Measurements from ENCODE around the gene CYBA. TPM values are rescaled to one million over a fixed set of nuclear protein-coding genes. Genes with fewer than 3 reads are reported as not detected.

The CYBA gene
- total and polyA plus RNA-seq, 10 of the 15 experiments (the other 5 are each of a cell fraction or from before 2014, with no cell fraction given): 0.55 to 598 (median 258) TPM

DNA sequence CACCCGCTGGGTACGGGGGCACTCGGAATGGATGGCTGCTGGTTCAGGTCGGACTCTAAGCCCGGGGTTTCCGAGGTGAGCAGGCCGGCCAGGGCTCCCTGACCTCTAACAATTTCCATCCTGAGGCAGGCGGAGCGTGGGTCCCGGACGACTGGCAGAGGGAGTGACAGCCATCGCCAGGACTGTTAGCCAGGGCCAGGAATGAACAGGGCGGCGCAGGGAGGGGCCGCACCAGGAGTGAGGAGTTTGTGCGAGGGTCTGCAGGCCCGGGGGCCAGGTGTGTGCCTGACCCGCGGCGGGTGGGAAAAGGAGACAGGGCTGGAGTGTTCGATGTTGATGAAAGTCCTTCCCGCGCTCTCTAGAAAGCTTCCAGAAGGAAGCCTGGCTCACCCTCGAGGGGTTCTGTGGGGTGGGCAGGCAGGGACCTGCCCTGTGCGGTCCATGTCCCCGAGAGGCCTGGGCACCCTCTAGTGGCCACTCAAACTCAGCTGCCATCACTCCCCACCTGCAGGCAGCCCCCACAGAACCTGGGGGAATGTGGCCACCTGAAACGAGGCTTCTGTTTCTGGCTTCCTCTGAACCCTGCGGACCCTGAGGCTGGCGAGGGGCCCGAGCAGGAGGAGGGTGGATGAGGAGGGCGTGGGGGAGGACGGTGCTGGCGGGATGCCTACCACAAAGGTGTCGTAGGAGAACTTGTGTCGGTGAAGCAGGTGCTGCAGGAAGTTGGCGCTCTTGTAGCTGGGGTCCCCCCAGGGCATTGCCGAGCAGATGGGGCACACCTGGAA lies 47.2 kb upstream of the CYBA start:
- Histone ChIP-seq H3K79me2 (ENCODE audit: control insufficient read depth, insufficient read depth, low read length) (peaks cover 17% of the 10 kb centered on the region), H3K4me1 (ENCODE audit: control insufficient read depth, insufficient read depth, low read length) (peaks cover 33% of the 10 kb centered on the region), H3K4me3 (no peak overlapping the region), H3K27ac (ENCODE audit: control insufficient read depth, insufficient read depth) (no peak overlapping the region), H4K20me1 (ENCODE audit: control insufficient read depth, insufficient read depth) (no peaks in the 10 kb centered on the region), H2AFZ (ENCODE audit: control insufficient read depth, low read depth, low read length) (no peak overlapping the region), H3K9me3 (replicated peaks; ENCODE audit: control insufficient read depth, insufficient read depth, low read length) (no peaks in the 10 kb centered on the region), H3K4me2 (ENCODE audit: control insufficient read depth, insufficient read depth) (no peak overlapping the region), H3K9ac (ENCODE audit: control insufficient read depth, insufficient read depth, low read length) (no peak overlapping the region), H3K27me3 (replicated peaks in 1 of 2; ENCODE audit: control insufficient read depth in 2 of 2, insufficient read depth in 2 of 2, low read length in 1 of 2) (no peaks in the 10 kb centered on the region), H3K36me3 (ENCODE audit: control insufficient read depth in 2 of 2, insufficient read depth in 2 of 2, low read length in 1 of 2) (peaks cover 0 to 7% of the 10 kb centered on the region in 2 experiments; a peak in 2 of 4 replicates)
- ChIA-PET RAD21 (ENCODE audit: unreplicated experiment) (no interaction called here), SMC1A (ENCODE audit: uncharacterized antibody, unreplicated experiment) (no interaction called here), CTCF (interaction anchor here (1.3 kb wide), 1 partner anchor 16 kb away, joined by 3 read pairs; no protein-coding TSS in a partner anchor), POLR2A (interaction anchor here (0.6 kb wide), 1 partner anchor 11 kb away, joined by 4 read pairs; no protein-coding TSS in a partner anchor)
- intact Hi-C loops (cut with micrococcal nuclease; ENCODE audit: unreplicated experiment) (no loop called here), in situ Hi-C loops (cut with MboI) (no loop called here)
- BruUV-seq (replicated peaks): no TSS peak
- no peak for DNase-seq (ENCODE audit: low read depth, low spot score)
- 83% methylated on average over 35 of the region's 37 CpGs for WGBS (ENCODE audit: insufficient coverage, insufficient replicate concordance, low lambda C conversion rate, missing lambda C conversion rate)
- no peak for FAIRE-seq
- ATAC-seq: no peak
- no peak for TF ChIP-seq YBX1 (IDR thresholded peaks at IDR 0.05)
- TF ChIP-seq, protein P1, sequence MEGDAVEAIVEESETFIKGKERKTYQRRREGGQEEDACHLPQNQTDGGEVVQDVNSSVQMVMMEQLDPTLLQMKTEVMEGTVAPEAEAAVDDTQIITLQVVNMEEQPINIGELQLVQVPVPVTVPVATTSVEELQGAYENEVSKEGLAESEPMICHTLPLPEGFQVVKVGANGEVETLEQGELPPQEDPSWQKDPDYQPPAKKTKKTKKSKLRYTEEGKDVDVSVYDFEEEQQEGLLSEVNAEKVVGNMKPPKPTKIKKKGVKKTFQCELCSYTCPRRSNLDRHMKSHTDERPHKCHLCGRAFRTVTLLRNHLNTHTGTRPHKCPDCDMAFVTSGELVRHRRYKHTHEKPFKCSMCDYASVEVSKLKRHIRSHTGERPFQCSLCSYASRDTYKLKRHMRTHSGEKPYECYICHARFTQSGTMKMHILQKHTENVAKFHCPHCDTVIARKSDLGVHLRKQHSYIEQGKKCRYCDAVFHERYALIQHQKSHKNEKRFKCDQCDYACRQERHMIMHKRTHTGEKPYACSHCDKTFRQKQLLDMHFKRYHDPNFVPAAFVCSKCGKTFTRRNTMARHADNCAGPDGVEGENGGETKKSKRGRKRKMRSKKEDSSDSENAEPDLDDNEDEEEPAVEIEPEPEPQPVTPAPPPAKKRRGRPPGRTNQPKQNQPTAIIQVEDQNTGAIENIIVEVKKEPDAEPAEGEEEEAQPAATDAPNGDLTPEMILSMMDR (IDR thresholded peaks at IDR 0.05 in 2 of 3, conservative IDR thresholded peaks at IDR 0.05 in 1 of 3; ENCODE audit: control insufficient read depth in 2 of 3, extremely low read depth in 1 of 3, insufficient read depth in 1 of 3, low read depth in 3 of 3, low read length in 3 of 3): peak in 2 of 3 experiments; percentile 20 to 36; a peak in 4 of 6 replicates

All from GM12878 (cell line).